ENCODE measurements around the gene UBE2L3. TPM values are rescaled to one million over a fixed set of nuclear protein-coding genes. Genes with fewer than 3 reads are reported as not detected.
A peak's percentile ranks its signal among the peaks of the same experiment; 100 is the strongest.
"Not testable (repeated sequence)": the region's sequence is repeated elsewhere in the genome, so short reads cannot be mapped to it uniquely, and the experiment has no call there.

UBE2L3 gene
- total and polyA plus RNA-seq, 5 experiments from 2014 or later, result 33.3 to 97.6 (median 88.4) TPM

- Mint-ChIP-seq H3K36me3 (peaks cover 15 to 63% (median 18%) of the 10 kb centered on the region in 3 donors), H3K4me1 (peaks cover 32 to 72% (median 56%) of the 10 kb centered on the region in 4 donors), H3K27ac (peak overlapping the region in 1 of 10 donors; percentile 22)
- H3K9me3 Mint-ChIP-seq, ATAC-seq, H3K4me3 Mint-ChIP-seq, H3K27me3 Mint-ChIP-seq, DNase-seq, POLR2A ChIA-PET: not testable (repeated sequence)
Observed at GRCh38 chr22:21596356-21597135, 29.0 kb downstream of the UBE2L3 start.

- H3K36me3 Mint-ChIP-seq, result peaks cover 14 to 60% (median 18%) of the 10 kb centered on the region in 3 donors
- peak overlapping the region in 3 of 10 donors; percentile 7 to 79 (median 58) for H3K27ac Mint-ChIP-seq
- peak overlapping the region in 1 of 10 donors; percentile 42 for H3K4me3 Mint-ChIP-seq
- no peak for ATAC-seq
- H3K9me3 Mint-ChIP-seq, result peaks cover 0 to 2% (median 0%) of the 10 kb centered on the region in 9 donors
- POLR2A ChIA-PET, result no interaction called here
- peaks cover 35 to 66% (median 55%) of the 10 kb centered on the region in 4 donors for H3K4me1 Mint-ChIP-seq
- no peaks in the 10 kb centered on the region for H3K27me3 Mint-ChIP-seq
- DNase-seq, result no peak
Observed at GRCh38 chr22:21598302-21598701, 30.8 kb downstream of the UBE2L3 start.

- Mint-ChIP-seq H3K9me3 (peaks cover 0 to 2% (median 0%) of the 10 kb centered on the region in 9 donors), H3K4me3 (peak overlapping the region in 1 of 10 donors; percentile 42), H3K36me3 (peaks cover 10 to 53% (median 13%) of the 10 kb centered on the region in 3 donors), H3K4me1 (peaks cover 28 to 61% (median 49%) of the 10 kb centered on the region in 4 donors), H3K27ac (peak overlapping the region in 7 of 10 donors; percentile 24 to 79 (median 43)), H3K27me3 (no peaks in the 10 kb centered on the region)
- no peak for ATAC-seq
- POLR2A ChIA-PET, result interaction anchor here (0.7 kb wide), 1 partner anchor 52 kb away, joined by 3 read pairs; no protein-coding TSS in a partner anchor
- DNase-seq, result no peak
Observed at GRCh38 chr22:21599053-21599893, 31.8 kb downstream of the UBE2L3 start.

GRCh38 chr22:21602579-21602978, 35.1 kb downstream of the UBE2L3 start:
- no peak for ATAC-seq
- Mint-ChIP-seq H3K27me3 (no peaks in the 10 kb centered on the region), H3K36me3 (peaks cover 0 to 28% (median 0%) of the 10 kb centered on the region in 3 donors), H3K4me3 (no peak overlapping the region), H3K27ac (peak overlapping the region in 6 of 10 donors; percentile 14 to 66 (median 24)), H3K9me3 (no peaks in the 10 kb centered on the region), H3K4me1 (peaks cover 28 to 67% (median 51%) of the 10 kb centered on the region in 4 donors)
- POLR2A ChIA-PET, result no interaction called here
- no peak for DNase-seq

- Mint-ChIP-seq H3K4me1 (peaks cover 25 to 67% (median 46%) of the 10 kb centered on the region in 4 donors), H3K9me3 (no peaks in the 10 kb centered on the region), H3K4me3 (no peak overlapping the region), H3K27ac (peak overlapping the region in 4 of 10 donors; percentile 7 to 36 (median 24)), H3K27me3 (no peaks in the 10 kb centered on the region), H3K36me3 (peaks cover 0 to 25% (median 0%) of the 10 kb centered on the region in 3 donors)
- ATAC-seq (no peak), DNase-seq (no peak)
- POLR2A ChIA-PET, result interaction anchor here (0.7 kb wide), 1 partner anchor 23 kb away, joined by 3 read pairs; no protein-coding TSS in a partner anchor
Observed at GRCh38 chr22:21603973-21604372, 36.5 kb downstream of the UBE2L3 start.

GRCh38 chr22:21605887-21606564, 38.5 kb downstream of the UBE2L3 start:
- DNase-seq (no peak), ATAC-seq (no peak)
- Mint-ChIP-seq H3K4me1 (peaks cover 21 to 51% (median 36%) of the 10 kb centered on the region in 4 donors), H3K9me3 (no peaks in the 10 kb centered on the region), H3K27ac (peak overlapping the region in 6 of 10 donors; percentile 11 to 81 (median 37)), H3K36me3 (peaks cover 0 to 34% (median 0%) of the 10 kb centered on the region in 3 donors), H3K27me3 (no peaks in the 10 kb centered on the region), H3K4me3 (no peak overlapping the region)
- POLR2A ChIA-PET, result no interaction called here

- H3K4me1 Mint-ChIP-seq, result peaks cover 24 to 58% (median 39%) of the 10 kb centered on the region in 4 donors
- DNase-seq (no peak), ATAC-seq (no peak)
- POLR2A ChIA-PET, result no interaction called here
- H3K27ac Mint-ChIP-seq, result peak overlapping the region in 2 of 10 donors; percentile 3 to 62
- peaks cover 0 to 41% (median 0%) of the 10 kb centered on the region in 3 donors for H3K36me3 Mint-ChIP-seq
- no peaks in the 10 kb centered on the region for H3K9me3 Mint-ChIP-seq
- no peaks in the 10 kb centered on the region for H3K27me3 Mint-ChIP-seq
- H3K4me3 Mint-ChIP-seq, result peak overlapping the region in 1 of 10 donors; percentile 20
Observed at GRCh38 chr22:21606775-21607174, 39.3 kb downstream of the UBE2L3 start.

- Mint-ChIP-seq H3K4me1 (peaks cover 19 to 49% (median 37%) of the 10 kb centered on the region in 4 donors), H3K27ac (peak overlapping the region in 6 of 10 donors; percentile 13 to 56 (median 21)), H3K36me3 (peaks cover 0 to 58% (median 3%) of the 10 kb centered on the region in 3 donors)
- not testable (repeated sequence) for H3K4me3 Mint-ChIP-seq, H3K27me3 Mint-ChIP-seq, ATAC-seq, H3K9me3 Mint-ChIP-seq, DNase-seq
- POLR2A ChIA-PET, result interaction anchor here (0.6 kb wide), 1 partner anchor 17 kb away, joined by 3 read pairs; no protein-coding TSS in a partner anchor
Observed at GRCh38 chr22:21609556-21610157, 42.1 kb downstream of the UBE2L3 start.

GRCh38 chr22:21611210-21611977, 43.9 kb downstream of the UBE2L3 start:
- POLR2A ChIA-PET, result no interaction called here
- no peak for DNase-seq
- ATAC-seq, result no peak
- Mint-ChIP-seq H3K27me3 (no peaks in the 10 kb centered on the region), H3K4me1 (peaks cover 19 to 41% (median 32%) of the 10 kb centered on the region in 4 donors), H3K36me3 (peaks cover 0 to 72% (median 3%) of the 10 kb centered on the region in 3 donors), H3K27ac (peak overlapping the region in 8 of 10 donors; percentile 12 to 70 (median 42)), H3K4me3 (no peak overlapping the region), H3K9me3 (no peaks in the 10 kb centered on the region)

GRCh38 chr22:21612858-21613257, 45.3 kb downstream of the UBE2L3 start:
- peaks cover 10 to 41% (median 25%) of the 10 kb centered on the region in 4 donors for H3K4me1 Mint-ChIP-seq
- H3K4me3 Mint-ChIP-seq, result no peak overlapping the region
- H3K36me3 Mint-ChIP-seq, result peaks cover 0 to 73% (median 3%) of the 10 kb centered on the region in 3 donors
- peak overlapping the region in 1 of 10 donors; percentile 20 for H3K27ac Mint-ChIP-seq
- POLR2A ChIA-PET, result interaction anchor here (0.9 kb wide), 1 partner anchor 17 kb away, joined by 3 read pairs; the partner anchor contains the start of gene YDJC
- H3K27me3 Mint-ChIP-seq, result no peaks in the 10 kb centered on the region
- ATAC-seq (no peak), DNase-seq (no peak)
- H3K9me3 Mint-ChIP-seq, result no peaks in the 10 kb centered on the region

All from naive thymus-derived CD8-positive, alpha-beta T cell (primary cell).